OCI-LY1 (cell line): ENCODE measurements around the gene MCF2L2.

Source experiments
- CTCF ChIP-seq: fragments of 200-600 bp; sonication (generic), shearing (Covaris generic); IDR thresholded peaks from 2 replicates; pipeline ENCODE4 v1.5.1; 2017; ENCODE audit warnings: mild to moderate bottlenecking, antibody characterized with exemption, low read length, moderate library complexity, mixed read lengths
- EZH2 ChIP-seq: fragments of 200-600 bp; sonication (generic), shearing (Covaris generic); IDR thresholded peaks from 2 replicates; pipeline ENCODE4 v1.8.0; 2017; ENCODE audit warnings: borderline replicate concordance, mixed run types, mild to moderate bottlenecking, antibody characterized with exemption, low read length, moderate library complexity, mixed read lengths

- no peak for TF ChIP-seq CTCF
- no peak for TF ChIP-seq EZH2
Measured at GRCh38 chr3:183274609-183275008, 153.8 kb downstream of the MCF2L2 start.
